ENCODE measurements around the gene INPP5A.

Gene INPP5A

GRCh38 chr10:132828681-132829080 is 291.1 kb downstream of the INPP5A start:
- POLR2A ChIA-PET, result no interaction called here
- CTCF ChIA-PET, result interaction anchor here (0.6 kb wide), 1 partner anchor 29 kb away, joined by 3 read pairs; no protein-coding TSS in a partner anchor
- H3K4me3 ChIP-seq (ENCODE audit: low read depth, low read length), result no peak overlapping the region

GRCh38 chr10:132829403-132829802 is 291.8 kb downstream of the INPP5A start:
- no peak for TF ChIP-seq CTCF (IDR thresholded peaks at IDR 0.05; ENCODE audit: insufficient read depth, low read length, missing control alignments)
- ChIA-PET CTCF (interaction anchor here (0.6 kb wide), 1 partner anchor 28 kb away, joined by 3 read pairs; no protein-coding TSS in a partner anchor), POLR2A (no interaction called here)
- H3K4me3 ChIP-seq (ENCODE audit: low read depth, low read length), result no peak overlapping the region
- DNase-seq (ENCODE audit: low read depth, low spot score), result no peak

More at GRCh38 chr10:132828681-132829080, 291.1 kb downstream of the INPP5A start:
- DNase-seq (ENCODE audit: low read depth, low spot score), result no peak
- no peak for TF ChIP-seq CTCF (IDR thresholded peaks at IDR 0.05; ENCODE audit: insufficient read depth, low read length, missing control alignments)

GRCh38 chr10:132832186-132832969 is 294.8 kb downstream of the INPP5A start:
- TF ChIP-seq CTCF (IDR thresholded peaks at IDR 0.05; ENCODE audit: insufficient read depth, low read length, missing control alignments), result no peak
- no peak for DNase-seq (ENCODE audit: low read depth, low spot score)
- ChIA-PET CTCF (interaction anchor here (0.6 to 1.4 kb wide), 3 partner anchors 12 to 178 kb away, joined by 3 to 8 read pairs (median 3); no protein-coding TSS in a partner anchor), POLR2A (no interaction called here)
- no peak overlapping the region for H3K4me3 ChIP-seq (ENCODE audit: low read depth, low read length)
